Neutrophil (primary cell): Measurements from ENCODE around the gene CHI3L2.

Experiments used
- H3K27ac ChIP-seq: fragments of 200-600 bp; sonication (generic); 2 replicates; pipeline ENCODE4 v1.5.1; 2016; ENCODE audit warnings: mild to moderate bottlenecking, moderate library complexity
- H3K27me3 ChIP-seq: fragments of 200-600 bp; sonication (generic); 2 replicates; pipeline ENCODE4 v1.6.0; 2016; ENCODE audit warnings: mild to moderate bottlenecking
- H3K36me3 ChIP-seq: fragments of 200-600 bp; sonication (generic); 2 replicates; pipeline ENCODE4 v1.5.1; 2017
- H3K4me1 ChIP-seq, 2 experiments: fragments of 200-600 bp in 1 of 2; sonication (generic) in 1 of 2; 1 replicate in 1 of 2; 2 replicates in 1 of 2; pipeline versions ENCODE4 v1.5.1 to v1.6.1; 2013 to 2016; ENCODE audit warnings: low read depth in 1 of 2, low read length in 1 of 2, mild to moderate bottlenecking in 1 of 2, moderate library complexity in 1 of 2; ENCODE audit not compliant: control insufficient read depth in 1 of 2, insufficient read depth in 1 of 2
- H3K4me3 ChIP-seq, 2 experiments: fragments of 200-600 bp in 1 of 2; sonication (generic) in 1 of 2; 1 replicate in 1 of 2; 2 replicates in 1 of 2; pipeline ENCODE4 v1.5.1; 2013 to 2016; ENCODE audit warnings: low read depth in 1 of 2, low read length in 1 of 2, mild to moderate bottlenecking in 1 of 2, moderate library complexity in 1 of 2
- H3K9me3 ChIP-seq: fragments of 200-600 bp; sonication (generic); 2 replicates; pipeline ENCODE4 v1.5.1; 2016
- CTCF ChIP-seq: fragments of 200-600 bp; sonication (generic); IDR thresholded peaks from 2 replicates; pipeline ENCODE4 v1.5.1; 2016; ENCODE audit warnings: antibody characterized with exemption

The CHI3L2 gene

GRCh38 chr1:111238056-111238795, 10.7 kb downstream of the CHI3L2 start:
- H3K36me3 ChIP-seq: no peaks in the 10 kb centered on the region
- TF ChIP-seq CTCF: no peak
- no peak overlapping the region for H3K27ac ChIP-seq
- H3K9me3 ChIP-seq: no peaks in the 10 kb centered on the region
- H3K4me3 ChIP-seq: no peak overlapping the region
- H3K27me3 ChIP-seq: peaks cover 42% of the 10 kb centered on the region
- no peaks in the 10 kb centered on the region for H3K4me1 ChIP-seq

- TF ChIP-seq CTCF: no peak
- H3K9me3 ChIP-seq: no peaks in the 10 kb centered on the region
- no peaks in the 10 kb centered on the region for H3K36me3 ChIP-seq
These were observed 14.3 kb downstream of the CHI3L2 start for GRCh38 chr1:111241797-111242196.

GRCh38 chr1:111242805-111243523, 15.5 kb downstream of the CHI3L2 start:
- TF ChIP-seq CTCF: no peak
- no peak overlapping the region for H3K4me3 ChIP-seq
- no peaks in the 10 kb centered on the region for H3K36me3 ChIP-seq
- H3K27ac ChIP-seq: no peak overlapping the region
- H3K9me3 ChIP-seq: no peaks in the 10 kb centered on the region
- H3K27me3 ChIP-seq: peaks cover 11% of the 10 kb centered on the region
- no peaks in the 10 kb centered on the region for H3K4me1 ChIP-seq

More at GRCh38 chr1:111241797-111242196, 14.3 kb downstream of the CHI3L2 start:
- Histone ChIP-seq H3K27ac (no peak overlapping the region), H3K4me1 (no peaks in the 10 kb centered on the region), H3K27me3 (peaks cover 14% of the 10 kb centered on the region), H3K4me3 (no peak overlapping the region)

GRCh38 chr1:111247125-111247838, 19.8 kb downstream of the CHI3L2 start:
- no peaks in the 10 kb centered on the region for H3K9me3 ChIP-seq
- TF ChIP-seq CTCF: no peak
- H3K36me3 ChIP-seq: no peaks in the 10 kb centered on the region
- no peaks in the 10 kb centered on the region for H3K4me1 ChIP-seq
- H3K27me3 ChIP-seq: peaks cover 19% of the 10 kb centered on the region
- H3K4me3 ChIP-seq: no peak overlapping the region
- H3K27ac ChIP-seq: no peak overlapping the region

GRCh38 chr1:111249960-111250359, 22.4 kb downstream of the CHI3L2 start:
- Histone ChIP-seq H3K9me3 (no peaks in the 10 kb centered on the region), H3K4me3 (no peak overlapping the region), H3K36me3 (no peaks in the 10 kb centered on the region), H3K4me1 (no peaks in the 10 kb centered on the region), H3K27ac (no peak overlapping the region), H3K27me3 (peaks cover 35% of the 10 kb centered on the region)
- no peak for TF ChIP-seq CTCF
